Chondrocyte (in vitro differentiated cells): ENCODE results near the gene ARHGAP44. TPM values are rescaled to one million over a fixed set of nuclear protein-coding genes. Genes with fewer than 3 reads are reported as not detected.

Experiments used
- DNase-seq: peaks from one replicate; pipeline ENCODE4 v3.0.0; 2021; ENCODE audit warnings: mixed read lengths, low spot score
- H3K27ac Mint-ChIP-seq: one replicate; pipeline ENCODE4 v1.8.0; 2021; ENCODE audit warnings: mild to moderate bottlenecking, moderate library complexity, mixed read lengths; ENCODE audit not compliant: unreplicated experiment
- H3K27me3 Mint-ChIP-seq: 2 replicates; pipeline ENCODE4 v1.8.0; 2021; ENCODE audit warnings: low read depth, mixed read lengths
- H3K36me3 Mint-ChIP-seq: 2 replicates; pipeline ENCODE4 v1.8.0; 2021; ENCODE audit warnings: low read depth, mixed read lengths
- H3K4me1 Mint-ChIP-seq: 2 replicates; pipeline ENCODE4 v1.8.0; 2021; ENCODE audit warnings: low read depth, mild to moderate bottlenecking, mixed read lengths
- H3K4me3 Mint-ChIP-seq: one replicate; pipeline ENCODE4 v1.8.0; 2021; ENCODE audit warnings: mild to moderate bottlenecking, moderate library complexity, mixed read lengths; ENCODE audit not compliant: unreplicated experiment
- H3K9me3 Mint-ChIP-seq: 2 replicates; pipeline ENCODE4 v1.8.0; 2021; ENCODE audit warnings: low read depth, mixed read lengths
- total RNA-seq: library from RNA; stranded (reverse); gene quantifications from 3 replicates; pipeline ENCODE4 v1.2.1, GENCODE V29; 2021
- TF ChIP-seq, protein P1 (sequence below): fragments of 200-600 bp; sonication (generic); IDR thresholded peaks from 2 replicates; pipeline ENCODE4 v1.5.0; 2021; ENCODE audit warnings: antibody characterized with exemption, mild to moderate bottlenecking, moderate library complexity

The ARHGAP44 gene
- total RNA-seq, 1 donor from 2014 or later = 5.7 TPM

DNA sequence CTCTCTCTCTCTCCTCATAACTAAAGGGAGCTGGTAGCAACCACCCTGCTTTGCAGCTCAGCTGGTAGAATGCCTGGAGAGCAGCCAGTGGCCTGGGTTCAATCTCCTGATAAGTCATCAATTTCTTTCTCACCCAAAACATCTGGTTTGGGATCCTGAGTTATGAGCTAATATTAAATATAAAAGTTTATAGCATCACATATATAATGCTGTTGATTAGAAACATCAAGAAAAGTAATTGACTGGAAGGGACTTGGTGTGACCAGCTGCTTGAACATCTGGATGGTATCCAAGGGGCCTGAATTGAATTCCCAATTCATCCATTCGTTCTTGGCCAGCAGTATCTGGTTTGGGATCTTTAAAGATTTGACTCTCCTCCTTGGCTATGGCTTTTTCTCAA is 240.8 kb downstream of the ARHGAP44 start:
- Mint-ChIP-seq H3K27me3 (peaks cover 6% of the 10 kb centered on the region), H3K4me1 (peaks cover 8% of the 10 kb centered on the region), H3K4me3 (no peak overlapping the region), H3K9me3 (no peaks in the 10 kb centered on the region), H3K27ac (no peak overlapping the region), H3K36me3 (no peaks in the 10 kb centered on the region)
- DNase-seq = no peak
- TF ChIP-seq, protein P1, sequence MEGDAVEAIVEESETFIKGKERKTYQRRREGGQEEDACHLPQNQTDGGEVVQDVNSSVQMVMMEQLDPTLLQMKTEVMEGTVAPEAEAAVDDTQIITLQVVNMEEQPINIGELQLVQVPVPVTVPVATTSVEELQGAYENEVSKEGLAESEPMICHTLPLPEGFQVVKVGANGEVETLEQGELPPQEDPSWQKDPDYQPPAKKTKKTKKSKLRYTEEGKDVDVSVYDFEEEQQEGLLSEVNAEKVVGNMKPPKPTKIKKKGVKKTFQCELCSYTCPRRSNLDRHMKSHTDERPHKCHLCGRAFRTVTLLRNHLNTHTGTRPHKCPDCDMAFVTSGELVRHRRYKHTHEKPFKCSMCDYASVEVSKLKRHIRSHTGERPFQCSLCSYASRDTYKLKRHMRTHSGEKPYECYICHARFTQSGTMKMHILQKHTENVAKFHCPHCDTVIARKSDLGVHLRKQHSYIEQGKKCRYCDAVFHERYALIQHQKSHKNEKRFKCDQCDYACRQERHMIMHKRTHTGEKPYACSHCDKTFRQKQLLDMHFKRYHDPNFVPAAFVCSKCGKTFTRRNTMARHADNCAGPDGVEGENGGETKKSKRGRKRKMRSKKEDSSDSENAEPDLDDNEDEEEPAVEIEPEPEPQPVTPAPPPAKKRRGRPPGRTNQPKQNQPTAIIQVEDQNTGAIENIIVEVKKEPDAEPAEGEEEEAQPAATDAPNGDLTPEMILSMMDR = no peak

GRCh38 chr17:13030459-13031300 is 241.4 kb downstream of the ARHGAP44 start:
- Mint-ChIP-seq H3K4me1 (peaks cover 8% of the 10 kb centered on the region), H3K4me3 (no peak overlapping the region), H3K27me3 (peaks cover 6% of the 10 kb centered on the region), H3K9me3 (peaks cover 5% of the 10 kb centered on the region), H3K27ac (no peak overlapping the region), H3K36me3 (no peaks in the 10 kb centered on the region)
- TF ChIP-seq, protein P1 = peak; percentile 89
- no peak for DNase-seq

- Mint-ChIP-seq H3K36me3 (peaks cover 2% of the 10 kb centered on the region), H3K27ac (no peak overlapping the region), H3K9me3 (peaks cover 15% of the 10 kb centered on the region), H3K4me3 (no peak overlapping the region), H3K4me1 (peaks cover 8% of the 10 kb centered on the region), H3K27me3 (peaks cover 2% of the 10 kb centered on the region)
- TF ChIP-seq, protein P1 = peak; percentile 87
- no peak for DNase-seq
Measured at GRCh38 chr17:13031718-13032350, 242.5 kb downstream of the ARHGAP44 start.

- H3K36me3 Mint-ChIP-seq = peaks cover 2% of the 10 kb centered on the region
- no peak for DNase-seq
- H3K9me3 Mint-ChIP-seq = peaks cover 19% of the 10 kb centered on the region
- TF ChIP-seq, protein P1 = no peak
- no peak overlapping the region for H3K4me3 Mint-ChIP-seq
- H3K27ac Mint-ChIP-seq = no peak overlapping the region
- H3K4me1 Mint-ChIP-seq = peaks cover 7% of the 10 kb centered on the region
- H3K27me3 Mint-ChIP-seq = no peaks in the 10 kb centered on the region
Measured at GRCh38 chr17:13035420-13035819, 246.1 kb downstream of the ARHGAP44 start.

DNA sequence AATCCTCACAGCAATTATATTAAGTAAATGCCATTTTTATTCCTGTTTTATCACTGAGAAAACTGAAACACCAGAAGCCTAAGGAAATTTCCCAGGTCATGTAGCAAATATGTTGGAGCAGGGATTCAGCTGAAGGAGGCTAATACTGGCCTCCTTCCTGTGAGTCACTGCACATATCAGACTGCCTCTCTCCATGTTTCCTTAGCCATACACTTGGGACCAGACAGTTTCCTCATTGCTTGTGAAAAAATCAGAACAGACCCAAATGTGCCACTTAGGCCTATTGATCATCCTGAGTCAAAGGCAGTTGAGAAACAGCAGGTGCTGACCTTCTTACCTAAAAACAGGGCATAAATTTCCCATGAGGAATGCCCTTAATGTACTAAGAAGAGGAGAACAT is 247.5 kb downstream of the ARHGAP44 start:
- no peak for DNase-seq
- peaks cover 19% of the 10 kb centered on the region for H3K9me3 Mint-ChIP-seq
- H3K27ac Mint-ChIP-seq = no peak overlapping the region
- no peaks in the 10 kb centered on the region for H3K27me3 Mint-ChIP-seq
- H3K4me3 Mint-ChIP-seq = no peak overlapping the region
- peaks cover 2% of the 10 kb centered on the region for H3K36me3 Mint-ChIP-seq
- TF ChIP-seq, protein P1 = no peak
- no peaks in the 10 kb centered on the region for H3K4me1 Mint-ChIP-seq
